PFSK-1 (cell line): ENCODE measurements around the gene LRRC26.

Experiments
- FOXP2 ChIP-seq: optimal IDR thresholded peaks from 2 replicates; pipeline ENCODE3; 2011; ENCODE audit warnings: borderline replicate concordance, control low read depth, inconsistent platforms; ENCODE audit not compliant: insufficient read depth; ENCODE audit errors: extremely low read length, extremely low read depth
- POLR2AphosphoS5 ChIP-seq: IDR thresholded peaks from 2 replicates; pipeline ENCODE4 v1.6.1; 2012; ENCODE audit warnings: low read depth, mild to moderate bottlenecking, control low read depth, low read length, moderate library complexity
- REST ChIP-seq, 2 experiments: IDR thresholded peaks; 2 replicates each; pipeline versions ENCODE4 v1.6.1 to v1.8.0; 2011 to 2012; ENCODE audit warnings: low read depth in 2 of 2, low read length in 2 of 2, control low read depth in 1 of 2, inconsistent platforms in 1 of 2, mild to moderate bottlenecking in 1 of 2, moderate library complexity in 1 of 2; ENCODE audit not compliant: insufficient read depth in 1 of 2
- SIN3A ChIP-seq: IDR thresholded peaks from 2 replicates; pipeline ENCODE4 v1.6.1; 2012; ENCODE audit warnings: mild to moderate bottlenecking, low read length, moderate library complexity, borderline replicate concordance; ENCODE audit not compliant: insufficient read depth
- TAF1 ChIP-seq: IDR thresholded peaks from 2 replicates; pipeline ENCODE4 v1.6.1; 2012; ENCODE audit warnings: low read length, control low read depth, borderline replicate concordance; ENCODE audit not compliant: insufficient read depth

Gene LRRC26

DNA sequence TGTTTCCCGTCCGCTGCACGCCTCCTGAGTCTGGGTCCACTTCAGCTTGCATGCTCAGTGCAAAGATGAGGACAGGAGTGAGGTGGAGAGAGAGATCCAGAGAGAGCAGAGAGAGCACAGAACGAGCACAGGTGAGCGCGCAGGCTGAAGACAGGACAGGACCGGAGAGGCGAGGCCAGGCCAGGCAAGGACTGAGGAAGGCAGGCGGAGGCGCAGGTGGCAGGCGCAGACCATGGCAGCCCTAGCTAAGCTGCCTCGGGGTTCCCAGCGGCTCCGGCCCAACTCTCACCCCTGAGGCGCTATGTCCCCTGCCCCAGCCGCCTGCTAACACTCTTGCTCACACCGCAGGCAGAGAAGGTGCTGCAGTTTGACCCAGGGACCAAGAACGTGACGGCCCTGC, 21.2 kb downstream of the LRRC26 start:
- TF ChIP-seq SIN3A (no peak), FOXP2 (no peak), TAF1 (no peak), REST (IDR thresholded peaks at IDR 0.05; ENCODE audit: insufficient read depth in 1 of 2, low read depth in 2 of 2, low read length in 2 of 2) (no peak), POLR2AphosphoS5 (no peak)

DNA sequence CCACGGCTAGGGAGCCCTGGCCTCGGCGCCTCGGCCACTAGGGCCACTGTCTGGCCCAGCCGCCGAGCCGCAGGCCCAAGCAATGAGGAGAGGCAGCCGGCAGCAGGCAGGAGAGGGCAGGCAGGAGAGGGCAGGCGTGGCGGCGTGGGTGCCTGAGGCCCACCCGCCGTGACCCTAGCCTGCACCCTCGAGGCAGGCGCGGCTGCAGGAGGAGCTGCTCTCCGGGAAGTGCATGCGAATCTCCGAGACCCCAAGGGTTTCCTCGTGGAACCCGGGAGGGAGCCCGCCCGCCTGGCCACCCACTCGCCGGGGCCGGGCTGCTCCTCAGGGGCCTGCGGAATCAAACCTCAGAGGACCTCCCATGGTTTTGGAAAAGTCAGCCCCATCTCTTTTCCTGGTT, 21.6 kb downstream of the LRRC26 start:
- no peak for TF ChIP-seq FOXP2
- TF ChIP-seq REST (IDR thresholded peaks at IDR 0.05; ENCODE audit: insufficient read depth in 1 of 2, low read depth in 2 of 2, low read length in 2 of 2) = no peak
- no peak for TF ChIP-seq SIN3A
- TF ChIP-seq TAF1 = no peak

GRCh38 chr9:137147793-137148160, 22.1 kb downstream of the LRRC26 start:
- TF ChIP-seq FOXP2 = no peak
- no peak for TF ChIP-seq POLR2AphosphoS5
- TF ChIP-seq TAF1 = no peak
- no peak for TF ChIP-seq SIN3A
- no peak for TF ChIP-seq REST (IDR thresholded peaks at IDR 0.05; ENCODE audit: insufficient read depth in 1 of 2, low read depth in 2 of 2, low read length in 2 of 2)

- no peak for TF ChIP-seq SIN3A
- no peak for TF ChIP-seq FOXP2
- TF ChIP-seq REST (IDR thresholded peaks at IDR 0.05; ENCODE audit: insufficient read depth in 1 of 2, low read depth in 2 of 2, low read length in 2 of 2) = no peak
- no peak for TF ChIP-seq TAF1
- no peak for TF ChIP-seq POLR2AphosphoS5
Measured at GRCh38 chr9:137147091-137147792, 22.6 kb downstream of the LRRC26 start.

GRCh38 chr9:137146527-137146918, 23.3 kb downstream of the LRRC26 start:
- TF ChIP-seq POLR2AphosphoS5 (no peak), TAF1 (no peak), FOXP2 (no peak), REST (IDR thresholded peaks at IDR 0.05; ENCODE audit: insufficient read depth in 1 of 2, low read depth in 2 of 2, low read length in 2 of 2) (peak; percentile 53 to 85; a peak in 3 of 4 replicates)
